Umbilical cord (tissue), 2 donors: ENCODE measurements around the gene NAALADL2. TPM values are rescaled to one million over a fixed set of nuclear protein-coding genes. Genes with fewer than 3 reads are reported as not detected.
A peak's percentile ranks its signal among the peaks of the same experiment; 100 is the strongest.

Source experiments
- DNase-seq: peaks from one replicate; pipeline ENCODE4 v3.0.0-alpha.2; 2015; ENCODE audit warnings: low spot score
- total RNA-seq: library from RNA; depleted of rRNA; stranded (reverse); fragments of >200 nt; gene quantifications from one replicate; pipeline ENCODE4 v1.2.3, GENCODE V29; 2014; ENCODE audit warnings: low replicate concordance; ENCODE audit not compliant: insufficient read depth

NAALADL2 gene
- total RNA-seq, 1 donor from 2014 or later, result 62.6 TPM

DNA sequence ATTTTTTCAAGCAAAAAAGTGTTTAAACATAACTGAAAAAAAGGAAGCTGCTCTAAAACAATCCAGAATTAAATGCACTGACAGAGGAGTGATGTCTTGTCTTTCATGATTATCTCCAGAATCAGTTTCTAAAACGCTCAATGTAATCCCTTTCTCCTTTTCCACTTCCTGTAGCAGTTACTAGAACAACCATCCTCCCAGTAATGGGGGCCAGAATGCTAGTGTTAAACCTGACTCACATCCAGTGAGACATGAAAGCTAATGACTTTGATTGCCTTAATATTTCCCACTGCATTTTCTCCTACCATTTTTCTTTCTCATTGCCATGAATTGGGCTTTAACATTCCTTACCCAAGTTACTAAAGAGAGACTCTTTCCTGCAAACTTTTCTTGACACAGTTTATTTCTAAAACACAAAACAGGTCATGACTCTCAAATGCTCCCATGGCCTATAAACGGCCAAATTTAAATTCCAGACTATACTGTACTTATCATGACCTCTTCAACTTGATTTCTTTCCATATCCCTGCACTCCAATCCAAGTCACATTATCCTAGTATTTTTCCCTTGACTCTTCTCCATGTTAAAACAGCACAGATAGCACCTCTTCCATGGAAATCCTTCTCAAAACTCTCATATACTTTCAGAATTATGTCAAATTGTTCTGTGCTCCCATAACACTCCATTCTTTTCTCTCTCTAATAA, 341.4 kb downstream of the NAALADL2 start:
- DNase-seq, result no peak

DNA sequence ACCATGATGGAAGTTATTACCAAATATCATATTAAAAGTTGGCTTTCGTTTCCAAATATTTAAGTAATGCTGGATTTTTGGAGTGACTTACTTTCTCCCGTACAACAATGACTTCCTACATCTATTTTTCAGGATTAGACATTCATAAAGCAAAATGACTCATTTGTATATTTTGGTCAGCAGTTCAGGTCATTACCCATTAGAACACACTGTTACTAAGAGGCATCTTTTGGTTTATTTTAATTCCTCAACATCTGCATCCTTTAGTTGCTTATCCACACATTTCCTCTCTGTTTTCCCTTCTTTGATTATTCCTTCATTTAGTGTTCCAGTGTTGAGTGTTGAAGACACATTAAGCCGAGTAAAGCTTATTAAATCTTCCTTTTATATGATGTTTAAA, 348.2 kb downstream of the NAALADL2 start:
- no peak for DNase-seq

DNA sequence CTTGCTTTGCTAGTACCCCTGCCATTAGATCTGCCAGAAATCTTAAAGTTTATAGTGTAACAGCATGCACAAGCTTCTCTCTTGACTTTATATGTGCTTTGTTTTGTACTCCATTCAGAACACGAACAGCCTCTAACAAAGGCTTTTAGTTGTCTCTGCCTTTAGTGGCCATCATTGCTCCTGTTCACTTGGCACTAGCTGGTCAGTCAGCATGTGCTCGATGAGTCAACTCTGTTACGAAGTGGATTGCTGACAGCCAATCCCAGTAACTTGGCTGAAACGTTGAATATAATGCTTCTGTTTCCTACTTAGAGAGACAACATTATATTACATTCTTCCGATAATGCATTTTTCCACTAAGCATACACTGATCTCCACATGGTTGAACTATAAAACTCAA, 349.2 kb downstream of the NAALADL2 start:
- no peak for DNase-seq

DNA sequence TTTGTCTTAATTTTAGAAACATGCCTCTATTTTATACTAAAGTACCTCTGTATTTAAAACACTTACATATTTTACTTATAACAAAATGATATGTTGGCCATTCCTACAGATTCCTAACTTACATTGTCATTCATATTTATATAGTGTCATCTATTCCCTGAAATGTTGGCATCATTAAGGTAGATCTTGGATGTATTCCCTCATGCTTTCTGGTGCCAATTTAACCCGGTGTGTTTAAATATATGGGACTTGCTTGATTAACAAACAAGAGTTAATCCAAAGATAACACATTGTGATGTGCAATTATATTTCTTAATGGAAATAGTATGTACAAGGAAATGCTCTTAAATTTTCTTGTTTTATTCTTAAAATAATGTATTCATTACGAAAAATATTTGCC, 352.3 kb downstream of the NAALADL2 start:
- no peak for DNase-seq

DNA sequence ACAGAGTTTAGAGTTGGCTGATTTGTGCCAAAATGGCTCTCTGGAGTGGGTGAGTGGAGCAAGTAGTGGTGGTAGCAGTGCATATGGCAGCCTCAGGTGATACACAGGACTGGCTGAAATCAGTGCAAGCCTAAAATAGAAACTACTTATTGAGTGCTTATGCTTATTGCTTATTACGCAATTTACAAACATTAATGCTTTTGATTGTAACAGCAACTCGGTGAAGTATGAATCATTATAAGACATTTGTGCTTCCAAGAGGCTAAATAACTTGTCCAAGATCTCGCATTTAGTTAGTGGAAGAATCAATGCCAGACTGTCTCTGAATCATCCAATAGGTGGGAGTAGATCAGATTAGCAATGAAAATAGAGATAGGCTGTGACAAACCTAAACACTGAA, 353.8 kb downstream of the NAALADL2 start:
- DNase-seq, result no peak

DNA sequence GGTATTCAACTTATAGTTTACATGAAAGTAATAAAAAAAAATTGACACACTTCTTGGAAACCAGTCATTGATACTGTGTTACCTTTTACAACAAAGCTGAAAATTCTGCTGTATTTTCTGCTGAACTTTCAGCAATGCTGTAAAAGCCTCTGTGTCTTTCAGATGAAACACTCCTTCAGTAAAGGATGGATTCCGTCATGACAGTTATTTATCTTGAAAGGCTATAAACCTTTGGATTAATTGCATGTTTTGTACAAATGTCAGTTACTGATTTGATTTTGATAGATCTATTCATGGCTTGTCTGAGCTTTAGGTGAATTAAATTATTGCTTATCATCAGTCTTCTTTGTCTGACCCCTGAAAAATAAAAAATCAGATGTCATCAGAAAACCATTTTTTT, 355.1 kb downstream of the NAALADL2 start:
- DNase-seq, result no peak

DNA sequence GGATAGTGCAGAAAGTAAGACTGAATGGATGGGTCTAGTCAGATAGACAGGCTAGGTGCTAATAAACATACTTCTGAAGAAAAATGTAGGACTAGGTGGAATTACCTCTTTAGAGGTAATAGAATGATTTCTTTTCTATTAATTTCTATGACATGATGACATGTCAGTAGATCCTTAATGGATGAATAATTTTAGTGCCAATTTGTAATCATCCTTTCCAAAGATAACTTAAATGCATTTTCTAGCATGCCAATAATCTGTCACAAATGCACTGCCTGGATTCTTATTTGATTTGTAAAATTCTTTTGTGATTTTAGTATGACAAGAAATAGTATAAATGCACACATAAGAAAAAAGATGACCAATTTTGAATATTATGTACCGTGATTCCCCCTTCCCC, 356.7 kb downstream of the NAALADL2 start:
- no peak for DNase-seq

DNA sequence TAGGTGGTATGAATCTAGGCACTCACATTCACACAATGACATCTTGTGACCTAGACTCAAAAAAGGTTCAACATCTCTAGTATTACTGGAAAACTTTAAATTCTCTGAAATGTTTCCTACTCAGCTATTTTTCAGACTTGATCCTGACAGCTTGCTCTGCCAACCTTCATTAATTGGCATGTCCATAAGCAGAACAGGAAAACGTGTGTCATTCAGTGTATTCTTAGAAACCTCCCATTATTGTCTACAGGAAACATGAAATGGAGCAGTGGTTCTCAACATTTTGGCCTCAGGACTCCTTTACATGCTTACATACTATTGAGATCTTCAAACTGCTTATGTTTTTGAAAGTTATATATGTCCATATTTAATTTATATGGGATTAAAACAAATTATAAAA, 363.2 kb downstream of the NAALADL2 start:
- no peak for DNase-seq

DNA sequence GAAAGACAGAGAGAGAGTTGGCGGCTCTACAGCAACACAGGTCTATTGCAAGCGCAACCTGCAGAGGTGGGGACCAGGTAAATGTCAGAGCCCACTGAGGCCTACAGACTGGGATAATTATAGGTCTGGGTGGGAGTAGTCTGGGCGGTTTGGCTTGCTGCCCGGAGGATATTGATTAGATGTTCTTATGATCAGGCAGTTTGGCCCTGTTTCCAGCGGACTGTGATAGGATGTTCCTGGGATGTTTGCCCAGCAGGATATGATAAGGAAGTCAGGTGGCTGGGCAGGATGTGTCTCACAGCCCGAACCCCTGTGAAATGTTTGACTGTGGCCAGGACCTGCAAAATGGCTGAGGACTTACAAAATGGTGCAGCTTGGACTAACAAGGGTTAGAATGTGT, 364.9 kb downstream of the NAALADL2 start:
- DNase-seq, result no peak

DNA sequence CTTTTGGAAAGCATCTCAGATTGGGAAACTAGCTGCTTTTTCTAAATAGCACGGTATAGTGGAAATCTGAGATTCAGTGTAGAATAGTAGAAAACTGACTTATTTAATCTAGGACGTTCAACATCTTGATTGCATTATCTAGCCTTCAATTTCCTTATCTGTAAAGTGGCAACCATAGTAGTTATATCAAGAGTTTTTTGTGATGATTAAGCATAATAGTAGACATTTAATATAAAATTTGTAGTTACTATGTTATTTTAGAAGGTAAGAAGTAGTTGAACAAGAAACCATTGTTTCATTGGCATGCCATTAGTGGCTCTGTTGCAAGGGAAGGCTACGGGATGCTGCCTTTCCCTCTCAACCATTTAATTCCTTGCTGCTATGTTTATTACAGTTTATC, 367.3 kb downstream of the NAALADL2 start:
- peak; percentile 2 for DNase-seq

DNA sequence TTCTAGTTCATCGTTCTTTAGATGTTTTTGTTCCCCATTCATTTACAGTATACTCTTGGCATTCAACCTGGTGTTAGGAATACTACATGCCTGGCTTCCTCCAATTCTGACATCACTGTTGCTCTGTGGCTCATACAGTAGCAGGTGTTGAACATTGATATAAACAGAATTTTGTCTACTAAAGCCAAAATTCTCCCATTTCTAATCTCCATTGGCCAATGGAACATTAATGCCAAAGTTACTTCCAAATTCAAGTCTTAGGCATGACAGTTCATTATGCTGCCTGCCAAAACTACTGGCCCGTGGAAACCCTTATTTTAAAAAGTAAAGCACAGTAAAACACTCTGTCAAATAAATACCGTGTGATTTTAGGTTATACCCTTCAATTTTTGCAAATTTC, 368.0 kb downstream of the NAALADL2 start:
- no peak for DNase-seq

DNA sequence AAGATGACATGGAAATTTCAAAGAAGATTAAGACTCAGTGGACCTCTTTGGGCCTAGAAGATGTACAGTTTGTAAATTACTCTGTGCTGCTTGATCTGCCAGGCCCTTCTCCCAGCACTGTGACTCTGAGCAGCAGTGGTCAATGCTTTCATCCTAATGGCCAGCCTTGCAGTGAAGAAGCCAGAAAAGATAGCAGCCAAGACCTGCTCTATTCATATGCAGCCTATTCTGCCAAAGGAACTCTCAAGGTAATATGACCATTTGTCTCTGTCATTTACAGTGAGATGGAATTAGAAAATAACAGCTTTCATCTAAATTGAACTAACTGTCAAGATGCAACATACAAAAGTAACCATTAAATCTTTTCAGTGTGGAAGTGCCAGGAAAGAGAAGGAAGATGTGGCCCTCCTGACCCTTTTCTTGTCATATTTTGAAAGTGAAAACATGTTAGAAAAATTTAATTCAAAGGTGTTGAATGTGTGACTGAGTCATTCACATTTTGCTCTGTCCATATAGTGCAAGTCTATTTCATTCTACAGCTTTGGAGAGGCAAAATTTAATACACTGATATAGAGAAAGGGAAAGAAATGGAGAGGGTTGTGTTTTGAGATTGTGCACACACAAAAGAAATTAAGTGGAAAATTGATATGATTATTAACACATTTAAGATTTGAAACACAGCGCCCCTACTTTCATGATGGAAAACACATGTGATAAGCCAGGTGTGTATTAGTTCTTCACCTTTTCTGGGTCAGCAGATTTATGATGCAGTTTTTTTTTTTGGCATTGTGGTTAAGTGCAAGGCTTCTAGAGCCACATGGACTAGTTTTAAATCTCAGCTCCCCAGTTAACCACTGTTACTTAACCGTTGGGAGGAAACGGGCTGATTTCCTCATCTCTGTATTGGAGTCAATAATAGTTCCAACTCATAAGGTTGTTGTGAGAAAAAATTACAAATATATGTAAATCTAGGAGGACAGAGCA, 375.1 kb downstream of the NAALADL2 start:
- DNase-seq, result no peak

DNA sequence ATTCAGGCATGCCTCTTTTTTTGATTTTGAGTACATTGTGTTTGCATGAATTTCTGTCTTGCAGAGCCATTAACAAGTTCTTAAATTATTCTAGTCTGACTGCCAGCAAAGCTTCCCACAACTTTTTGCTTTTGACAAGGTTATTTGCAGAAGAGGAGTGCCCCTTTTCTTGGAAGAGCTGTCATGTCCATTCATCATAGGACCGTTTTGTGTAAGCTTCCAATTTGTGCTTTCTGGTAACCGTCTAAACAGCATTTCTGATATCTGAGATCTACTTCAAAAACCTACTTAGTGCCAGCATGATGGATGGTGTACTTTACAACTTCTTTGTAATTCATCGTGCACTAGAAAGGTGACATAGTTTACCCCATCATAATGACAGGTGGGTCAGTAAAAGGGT, 379.7 kb downstream of the NAALADL2 start:
- peak; percentile 31 for DNase-seq

DNA sequence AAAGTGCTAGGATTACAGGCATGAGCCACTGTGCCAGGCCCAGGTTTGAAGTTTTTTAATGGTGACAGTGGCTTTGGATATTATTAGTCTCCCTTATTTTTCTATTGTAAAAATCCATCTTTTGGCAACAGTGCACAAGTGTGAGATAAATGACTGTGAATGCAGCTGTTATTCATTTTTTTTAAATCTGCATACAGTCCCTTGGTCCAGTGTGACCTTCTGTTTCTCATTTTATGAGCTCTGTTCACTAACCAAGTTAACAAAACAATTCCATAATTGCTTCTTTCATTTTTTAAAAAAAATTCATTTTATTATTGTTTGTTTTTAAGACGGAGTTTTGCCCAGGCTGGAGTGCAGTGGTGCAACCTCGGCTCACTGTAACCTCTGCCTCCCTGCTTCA, 381.8 kb downstream of the NAALADL2 start:
- DNase-seq, result no peak

DNA sequence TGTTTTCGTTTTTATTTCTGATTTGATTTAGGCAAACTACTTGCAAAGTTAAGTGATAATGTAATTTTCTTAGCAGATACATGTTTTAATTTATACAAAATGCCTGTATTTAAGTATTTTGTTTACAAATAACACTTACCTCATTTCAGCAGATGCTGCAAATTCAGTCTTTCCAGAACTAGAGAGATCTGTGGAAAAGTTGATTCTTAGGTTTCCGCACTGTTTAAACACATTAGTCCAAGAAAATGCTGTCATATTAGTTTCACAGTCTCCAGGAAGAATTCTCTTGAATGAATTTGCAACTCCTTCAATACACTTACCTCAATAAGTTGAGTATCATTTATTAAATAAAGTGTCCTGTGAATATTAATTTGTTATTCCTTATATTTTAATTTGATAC, 383.1 kb downstream of the NAALADL2 start:
- DNase-seq, result no peak

DNA sequence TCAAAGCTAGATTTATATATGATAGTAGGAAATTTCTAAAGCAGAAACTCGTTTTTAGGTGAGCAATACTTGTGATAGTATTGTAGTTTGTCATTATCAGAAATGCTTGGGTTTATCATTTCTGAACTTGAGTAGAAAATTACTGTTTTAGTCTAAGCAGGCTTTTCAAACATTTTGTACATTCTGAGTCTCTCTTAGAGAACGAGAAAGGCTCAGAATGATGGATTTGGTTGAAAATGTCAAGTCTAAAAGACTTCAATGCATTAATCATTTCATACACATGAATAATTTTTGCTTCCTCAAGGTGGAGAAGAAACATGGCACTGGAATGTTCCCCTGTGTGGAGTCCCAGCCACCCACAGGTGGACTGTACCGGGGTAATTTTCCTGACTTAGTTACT, 387.1 kb downstream of the NAALADL2 start:
- DNase-seq, result peak; percentile 2

DNA sequence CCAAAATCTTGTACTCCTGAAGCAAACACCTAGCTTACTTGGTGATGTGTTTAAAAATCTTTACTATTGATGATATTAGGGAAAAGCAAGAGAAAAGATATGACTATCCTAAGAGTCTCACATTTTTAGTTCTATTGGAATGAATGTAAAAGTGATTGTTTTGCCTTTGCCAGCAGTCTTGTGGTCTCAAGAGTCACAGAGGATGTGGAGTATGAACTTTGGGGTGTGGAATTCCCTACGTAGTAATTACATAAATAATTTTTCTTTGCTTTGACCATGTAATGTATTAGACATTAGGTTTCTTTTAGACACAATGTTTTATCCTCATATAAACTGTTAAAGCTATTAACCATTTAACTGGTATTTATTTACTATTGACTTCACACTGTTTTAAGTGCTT, 387.6 kb downstream of the NAALADL2 start:
- no peak for DNase-seq

DNA sequence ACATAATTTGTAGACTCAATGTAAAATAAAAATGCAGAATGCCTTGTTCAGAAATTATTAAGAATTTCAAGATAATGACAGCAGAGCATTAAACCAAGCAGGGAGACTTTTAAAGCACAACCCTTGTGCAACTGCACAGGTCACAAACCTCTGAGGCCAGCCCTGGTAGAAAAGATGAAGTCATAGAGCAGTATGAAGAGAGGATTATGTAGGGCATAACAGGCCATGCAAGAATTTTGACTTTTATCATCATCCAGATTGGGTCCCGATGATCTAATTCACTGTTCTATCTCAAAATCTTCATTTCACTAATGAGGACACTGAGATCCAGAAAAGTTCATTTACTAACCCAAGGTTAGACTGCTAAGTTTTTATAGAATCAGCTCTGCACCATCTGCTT, 388.5 kb downstream of the NAALADL2 start:
- no peak for DNase-seq

DNA sequence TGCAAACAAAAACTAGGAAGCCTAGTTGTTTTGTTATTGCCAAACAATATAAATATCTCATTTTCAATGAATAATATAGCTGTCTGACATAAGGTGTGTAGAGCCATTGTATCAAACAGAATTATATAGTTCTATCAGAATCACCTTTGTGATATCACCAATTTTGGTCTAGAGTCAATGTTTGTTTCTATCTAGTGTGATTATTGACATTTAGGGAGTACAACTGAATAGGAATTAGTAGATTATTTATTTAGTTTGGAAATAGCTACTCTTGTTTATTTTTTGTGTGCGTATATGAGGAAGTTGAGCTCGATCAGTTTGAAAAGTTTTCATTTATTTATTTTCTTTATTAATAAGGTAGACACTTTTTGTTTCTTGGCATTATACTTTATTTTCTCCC, 389.7 kb downstream of the NAALADL2 start:
- DNase-seq, result no peak

DNA sequence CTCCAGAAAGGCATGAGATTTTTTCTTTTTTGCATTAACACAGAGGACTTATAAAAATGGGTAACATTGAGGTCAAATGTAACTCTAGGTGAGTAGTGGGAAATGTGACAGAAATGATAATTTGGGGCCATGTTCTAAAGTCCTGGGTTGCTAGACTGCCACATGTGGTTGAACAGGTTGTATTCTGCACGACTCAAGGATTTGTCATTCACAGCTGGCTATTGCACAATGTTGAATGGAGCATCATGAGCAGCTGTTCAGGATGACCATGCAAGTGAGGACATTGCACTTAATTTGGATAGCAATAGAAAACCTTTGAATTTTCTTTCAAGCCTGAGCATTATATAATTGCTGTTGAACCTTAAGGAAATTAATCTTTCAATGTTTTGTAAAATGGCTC, 396.6 kb downstream of the NAALADL2 start:
- DNase-seq, result peak; percentile 17

DNA sequence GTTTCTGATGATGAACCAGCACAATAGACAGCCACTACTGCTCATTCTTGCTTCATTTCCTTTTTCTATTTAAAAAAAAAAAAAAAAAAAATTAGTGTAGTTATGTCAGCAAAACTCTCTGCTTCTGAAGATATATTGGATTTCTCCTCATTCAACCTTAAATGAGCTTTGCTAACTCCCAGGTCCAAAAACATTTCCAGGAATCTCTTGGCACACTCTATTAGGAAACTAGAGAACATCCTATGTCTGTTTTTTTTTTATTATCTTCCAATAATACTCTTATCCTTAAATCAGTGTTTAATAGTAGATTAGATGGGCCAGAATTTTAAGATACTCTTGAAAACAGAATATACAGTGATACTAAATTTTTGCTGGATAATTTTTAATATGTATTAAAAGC, 398.0 kb downstream of the NAALADL2 start:
- peak; percentile 21 for DNase-seq

DNA sequence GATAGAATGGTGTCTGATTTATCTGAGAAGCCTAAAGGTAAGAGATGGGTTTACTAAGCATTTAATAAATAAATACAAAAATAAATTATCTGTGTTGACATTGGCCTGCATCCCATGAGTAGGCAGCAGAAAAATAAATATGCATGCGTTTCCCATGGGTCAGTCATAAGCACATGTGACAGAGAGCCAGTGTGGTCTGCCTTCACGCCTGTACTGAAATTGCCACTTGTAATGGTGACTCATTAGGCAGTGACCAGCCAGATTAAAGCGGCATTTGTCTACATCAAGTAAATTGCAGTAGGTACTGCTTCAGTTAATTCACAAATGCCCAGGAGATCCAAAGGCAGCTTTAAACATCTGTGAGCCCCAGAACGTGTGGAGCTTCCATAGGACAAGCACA, 399.6 kb downstream of the NAALADL2 start:
- no peak for DNase-seq
